22Rv1 (cell line): ENCODE data around the gene AP1B1.
"Not testable (repeated sequence)": the region's sequence is repeated elsewhere in the genome, so short reads cannot be mapped to it uniquely, and the experiment has no call there.

Experiments used
- CTCF ChIP-seq: fragments of 450-650 bp; IDR thresholded peaks from 2 replicates; pipeline ENCODE4 v1.5.1; 2017; ENCODE audit warnings: mild to moderate bottlenecking
- ZFX ChIP-seq: fragments of 450-650 bp; IDR thresholded peaks from 2 replicates; pipeline ENCODE4 v1.6.1; 2017; ENCODE audit warnings: antibody characterized with exemption, borderline replicate concordance

GRCh38 chr22:29376705-29377104, 11.7 kb downstream of the AP1B1 start:
- TF ChIP-seq CTCF, ZFX: not testable (repeated sequence)
